AML-193 (cell line): ENCODE data around the gene AKAP3.

Source experiments
- DNase-seq, 2 experiments: peaks; one replicate each; lab custom pipeline; 2025; lab: John Stamatoyannopoulos, UW

Gene AKAP3

GRCh38 chr12:4595881-4596280, 53.0 kb downstream of the AKAP3 start:
- no peak for DNase-seq

DNA sequence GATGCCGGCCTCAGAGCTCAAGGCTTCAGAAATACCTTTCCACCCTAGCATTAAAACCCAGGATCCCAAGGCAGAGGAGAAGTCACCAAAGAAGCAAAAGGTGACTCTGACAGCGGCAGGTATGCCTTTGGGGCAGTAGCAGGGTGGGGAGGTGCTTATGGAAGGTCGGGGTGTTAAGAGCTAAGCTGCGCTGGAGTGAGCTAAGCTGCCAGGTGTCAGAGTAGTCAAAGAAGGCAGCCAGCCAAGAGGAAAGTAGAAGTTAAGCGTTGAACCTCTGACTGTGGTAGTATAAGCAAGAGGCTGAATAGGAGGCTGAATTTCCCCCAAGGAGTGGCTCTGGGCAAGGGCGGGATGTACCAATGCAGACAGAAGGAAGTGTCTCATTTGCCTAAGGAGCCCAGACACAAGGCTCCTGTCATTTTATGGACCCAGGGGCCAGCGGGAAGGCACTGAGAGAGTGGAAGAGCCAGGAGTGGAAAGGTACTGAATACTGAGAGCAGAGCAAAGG, 57.6 kb downstream of the AKAP3 start:
- no peak for DNase-seq

DNA sequence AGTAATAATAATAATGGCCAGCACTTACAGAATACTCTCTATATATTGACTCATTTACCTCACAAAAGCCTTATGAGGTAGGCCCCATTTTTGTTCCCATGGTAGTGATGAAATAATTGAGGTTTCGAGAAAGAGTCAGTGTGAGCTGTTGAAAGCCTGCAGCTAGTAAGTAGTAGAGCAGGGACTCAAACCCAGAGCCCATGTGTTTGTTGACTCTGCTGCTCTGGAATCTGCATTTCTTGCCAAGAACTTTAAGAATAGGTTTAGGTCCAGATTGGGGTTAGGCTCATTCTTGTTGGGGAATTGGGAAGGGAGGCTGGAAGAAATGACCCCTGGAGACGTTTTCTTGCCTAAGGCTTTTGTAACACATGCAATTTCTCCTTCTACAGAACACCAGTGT, 58.9 kb downstream of the AKAP3 start:
- no peak for DNase-seq

- no peak for DNase-seq
These were observed 59.9 kb downstream of the AKAP3 start for GRCh38 chr12:4588916-4589315.

DNA sequence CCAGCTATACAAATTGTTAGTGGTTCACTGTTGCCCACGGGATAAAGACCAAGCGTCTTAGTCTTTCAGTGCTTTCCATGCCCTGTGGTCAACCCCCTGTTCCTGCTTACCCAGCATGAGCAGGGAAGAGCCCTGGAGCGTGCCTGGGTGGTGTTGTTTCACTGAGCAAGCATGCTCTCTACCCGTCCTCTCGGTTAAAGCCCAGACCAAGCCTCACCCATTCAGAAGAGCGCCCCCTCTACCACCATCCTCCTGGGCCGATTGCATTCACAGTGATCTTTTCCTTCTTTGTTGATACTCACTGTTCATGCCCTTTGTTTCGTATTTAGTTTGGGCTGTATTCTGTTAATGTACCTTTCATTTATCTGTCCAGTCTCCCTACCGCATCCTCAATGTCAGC, 61.7 kb downstream of the AKAP3 start:
- DNase-seq = no peak

- DNase-seq = no peak
These were observed 62.4 kb downstream of the AKAP3 start for GRCh38 chr12:4586500-4586899.

DNA sequence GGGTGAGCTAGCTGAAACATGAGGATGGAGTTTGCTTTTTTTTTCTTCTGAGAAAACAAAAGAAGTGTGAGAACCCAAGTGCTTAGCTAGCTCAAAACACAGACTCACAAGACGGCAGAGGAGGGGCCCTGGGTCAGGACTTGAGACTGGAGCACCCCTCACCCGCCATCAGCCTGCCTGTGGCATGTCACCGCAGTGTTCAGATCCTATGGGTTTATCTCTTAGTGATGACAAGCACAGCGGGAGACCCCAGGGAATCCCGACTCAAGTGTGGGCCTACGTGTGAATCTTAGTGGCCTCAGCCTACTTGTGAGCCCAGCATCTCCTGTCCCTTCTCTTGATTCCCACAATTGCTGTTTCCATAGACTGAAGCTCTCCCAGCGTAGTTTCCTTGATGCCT, 64.0 kb downstream of the AKAP3 start:
- DNase-seq = no peak

GRCh38 chr12:4584281-4584680, 64.6 kb downstream of the AKAP3 start:
- DNase-seq = no peak

DNA sequence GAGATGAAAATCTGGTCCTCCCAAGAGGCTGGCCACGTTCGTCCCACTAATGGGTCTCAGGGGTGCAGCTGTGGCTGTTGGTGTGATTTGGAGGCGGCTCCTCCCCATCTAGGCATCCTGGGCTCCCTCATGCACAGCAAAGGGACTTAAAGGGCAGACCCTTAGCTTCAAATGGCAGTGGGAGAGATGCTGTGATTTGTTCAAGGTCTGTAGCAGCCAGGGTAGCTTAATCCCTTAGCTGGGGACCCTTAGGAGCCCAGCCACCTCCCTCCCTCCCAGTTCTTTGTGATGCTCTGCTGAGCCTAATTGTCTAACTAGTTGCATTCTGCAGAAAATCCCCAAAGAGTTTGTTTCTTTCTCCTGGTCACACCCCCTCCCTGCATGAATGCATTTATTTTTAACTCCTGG, 68.6 kb downstream of the AKAP3 start:
- DNase-seq = no peak

- no peak for DNase-seq
These were observed 69.3 kb downstream of the AKAP3 start for GRCh38 chr12:4579305-4580102.

- no peak for DNase-seq
These were observed 76.2 kb downstream of the AKAP3 start for GRCh38 chr12:4572680-4573079.

- DNase-seq = no peak
These were observed 79.6 kb downstream of the AKAP3 start for GRCh38 chr12:4569261-4569660.

- peak; percentile 32 to 44 for DNase-seq
These were observed 81.6 kb downstream of the AKAP3 start for GRCh38 chr12:4567073-4567881.

- DNase-seq = no peak
These were observed 82.4 kb downstream of the AKAP3 start for GRCh38 chr12:4566474-4566873.
